Astrocyte (in vitro differentiated cells and primary cell): ENCODE data around the gene LPGAT1.

Experiments used
- EZH2 ChIP-seq: IDR thresholded peaks from 2 replicates; pipeline ENCODE4 v1.6.1; 2012; ENCODE audit warnings: mild to moderate bottlenecking, low read length, inconsistent platforms; ENCODE audit not compliant: insufficient read depth
- TF ChIP-seq, protein P1 (sequence below): IDR thresholded peaks from 2 replicates; pipeline ENCODE4 v1.5.1; 2011; ENCODE audit warnings: low read depth, mild to moderate bottlenecking, inconsistent platforms, low read length, moderate library complexity; ENCODE audit not compliant: insufficient read depth

DNA sequence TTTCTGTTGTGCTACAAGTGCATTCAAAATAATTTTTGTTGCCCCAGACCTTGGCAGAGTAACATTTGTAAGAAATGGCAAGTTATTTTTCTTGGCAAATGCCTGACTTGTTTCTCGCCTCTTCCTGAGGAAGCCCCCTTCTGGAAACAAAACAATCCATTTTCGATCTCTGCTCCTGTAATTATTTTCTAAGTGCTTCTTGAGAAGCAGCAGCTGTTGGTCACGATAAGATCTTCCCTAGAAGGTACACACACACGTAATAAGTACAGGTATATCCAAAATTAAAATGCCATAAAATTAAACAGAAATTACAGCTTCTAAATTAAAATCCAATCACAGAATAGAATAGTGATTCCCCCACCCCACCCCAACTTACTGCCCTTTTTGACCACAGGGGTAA, 47.3 kb downstream of the LPGAT1 start:
- TF ChIP-seq, protein P1, sequence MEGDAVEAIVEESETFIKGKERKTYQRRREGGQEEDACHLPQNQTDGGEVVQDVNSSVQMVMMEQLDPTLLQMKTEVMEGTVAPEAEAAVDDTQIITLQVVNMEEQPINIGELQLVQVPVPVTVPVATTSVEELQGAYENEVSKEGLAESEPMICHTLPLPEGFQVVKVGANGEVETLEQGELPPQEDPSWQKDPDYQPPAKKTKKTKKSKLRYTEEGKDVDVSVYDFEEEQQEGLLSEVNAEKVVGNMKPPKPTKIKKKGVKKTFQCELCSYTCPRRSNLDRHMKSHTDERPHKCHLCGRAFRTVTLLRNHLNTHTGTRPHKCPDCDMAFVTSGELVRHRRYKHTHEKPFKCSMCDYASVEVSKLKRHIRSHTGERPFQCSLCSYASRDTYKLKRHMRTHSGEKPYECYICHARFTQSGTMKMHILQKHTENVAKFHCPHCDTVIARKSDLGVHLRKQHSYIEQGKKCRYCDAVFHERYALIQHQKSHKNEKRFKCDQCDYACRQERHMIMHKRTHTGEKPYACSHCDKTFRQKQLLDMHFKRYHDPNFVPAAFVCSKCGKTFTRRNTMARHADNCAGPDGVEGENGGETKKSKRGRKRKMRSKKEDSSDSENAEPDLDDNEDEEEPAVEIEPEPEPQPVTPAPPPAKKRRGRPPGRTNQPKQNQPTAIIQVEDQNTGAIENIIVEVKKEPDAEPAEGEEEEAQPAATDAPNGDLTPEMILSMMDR: no peak
- no peak for TF ChIP-seq EZH2
